AG09309 (cell line): ENCODE results near the gene NDE1.

ENCODE experiments used
- DNase-seq: peaks from one replicate; pipeline ENCODE4 v3.0.0-alpha.2; 2010; ENCODE audit warnings: low read depth
- H3K4me3 ChIP-seq: 2 replicates; pipeline ENCODE4 v1.5.1; 2011; ENCODE audit warnings: mild to moderate bottlenecking, low read depth, low read length, moderate library complexity; ENCODE audit not compliant: control insufficient read depth
- TF ChIP-seq, protein P1 (sequence below): IDR thresholded peaks from 2 replicates; pipeline ENCODE4 v1.5.1; 2011; ENCODE audit warnings: mild to moderate bottlenecking, low read depth, low read length, inconsistent platforms; ENCODE audit not compliant: insufficient read depth, control insufficient read depth; ENCODE audit errors: missing control alignments

NDE1 gene

DNA sequence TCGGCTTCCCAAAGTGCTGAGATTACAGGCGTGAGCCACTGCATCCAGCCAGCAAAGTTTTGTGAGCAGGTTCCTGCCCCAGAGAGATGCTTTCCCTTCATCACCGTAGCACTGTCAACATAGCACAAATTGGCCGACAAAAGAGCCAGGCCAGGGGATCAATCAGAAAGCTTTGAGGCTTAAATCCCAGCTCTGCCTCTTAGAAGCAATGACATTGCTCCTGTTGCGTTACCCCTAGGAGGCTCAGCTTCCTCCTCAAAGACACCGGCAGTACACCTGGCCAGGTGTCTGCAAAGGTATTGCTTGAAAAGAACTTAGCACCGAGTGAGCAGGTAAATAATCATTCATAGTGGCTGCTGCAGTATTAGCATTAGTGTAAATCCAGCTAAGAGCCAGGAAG, 86.5 kb downstream of the NDE1 start:
- DNase-seq = no peak
- H3K4me3 ChIP-seq = no peak overlapping the region
- TF ChIP-seq, protein P1, sequence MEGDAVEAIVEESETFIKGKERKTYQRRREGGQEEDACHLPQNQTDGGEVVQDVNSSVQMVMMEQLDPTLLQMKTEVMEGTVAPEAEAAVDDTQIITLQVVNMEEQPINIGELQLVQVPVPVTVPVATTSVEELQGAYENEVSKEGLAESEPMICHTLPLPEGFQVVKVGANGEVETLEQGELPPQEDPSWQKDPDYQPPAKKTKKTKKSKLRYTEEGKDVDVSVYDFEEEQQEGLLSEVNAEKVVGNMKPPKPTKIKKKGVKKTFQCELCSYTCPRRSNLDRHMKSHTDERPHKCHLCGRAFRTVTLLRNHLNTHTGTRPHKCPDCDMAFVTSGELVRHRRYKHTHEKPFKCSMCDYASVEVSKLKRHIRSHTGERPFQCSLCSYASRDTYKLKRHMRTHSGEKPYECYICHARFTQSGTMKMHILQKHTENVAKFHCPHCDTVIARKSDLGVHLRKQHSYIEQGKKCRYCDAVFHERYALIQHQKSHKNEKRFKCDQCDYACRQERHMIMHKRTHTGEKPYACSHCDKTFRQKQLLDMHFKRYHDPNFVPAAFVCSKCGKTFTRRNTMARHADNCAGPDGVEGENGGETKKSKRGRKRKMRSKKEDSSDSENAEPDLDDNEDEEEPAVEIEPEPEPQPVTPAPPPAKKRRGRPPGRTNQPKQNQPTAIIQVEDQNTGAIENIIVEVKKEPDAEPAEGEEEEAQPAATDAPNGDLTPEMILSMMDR = no peak

DNA sequence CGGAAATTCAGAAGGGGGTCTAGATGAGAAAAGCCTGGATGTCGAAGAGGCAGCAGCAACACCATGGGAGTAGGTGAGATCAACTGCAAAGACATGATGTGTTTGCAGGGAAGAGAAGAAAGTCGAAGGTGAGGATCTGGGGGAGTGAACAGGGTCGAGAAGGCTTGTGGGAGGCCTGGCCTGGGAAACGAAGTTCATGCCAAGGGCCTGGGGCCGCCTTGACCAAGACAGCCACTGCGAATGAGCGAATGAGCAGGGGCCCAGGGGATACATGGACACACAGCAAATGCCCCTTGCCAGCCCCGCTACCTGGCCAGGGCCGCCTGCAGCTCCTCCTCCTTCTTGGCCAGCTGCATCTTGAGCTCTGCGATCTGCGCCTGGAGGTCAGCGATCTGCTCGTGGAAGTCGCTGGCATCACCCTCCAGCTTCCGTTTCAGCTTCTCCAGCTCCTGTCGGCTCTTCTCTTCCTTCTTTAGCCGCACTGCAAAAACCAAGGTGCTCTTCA, 87.1 kb downstream of the NDE1 start:
- no peak for DNase-seq
- TF ChIP-seq, protein P1 = no peak
- H3K4me3 ChIP-seq = no peak overlapping the region

DNA sequence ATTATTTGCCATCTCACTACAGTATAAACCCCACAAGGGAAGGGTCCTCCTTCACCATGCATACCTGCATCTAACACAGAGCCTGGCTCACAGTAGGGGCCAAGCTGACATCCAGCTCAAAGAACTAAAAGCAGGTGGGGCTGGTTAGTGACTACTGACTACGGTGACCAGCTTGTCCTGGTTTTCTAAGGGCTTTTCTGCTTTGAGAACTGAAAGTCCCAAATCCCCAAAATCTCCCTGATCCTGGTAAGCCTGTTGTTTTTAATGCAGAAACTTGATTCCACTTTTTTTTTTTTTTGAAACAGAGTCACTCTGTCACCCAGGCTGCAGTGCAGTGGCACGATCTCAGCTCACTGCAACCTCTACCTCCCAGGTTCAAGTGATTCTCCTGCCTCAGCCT, 89.4 kb downstream of the NDE1 start:
- H3K4me3 ChIP-seq = no peak overlapping the region
- DNase-seq = no peak
- TF ChIP-seq, protein P1 = no peak

DNA sequence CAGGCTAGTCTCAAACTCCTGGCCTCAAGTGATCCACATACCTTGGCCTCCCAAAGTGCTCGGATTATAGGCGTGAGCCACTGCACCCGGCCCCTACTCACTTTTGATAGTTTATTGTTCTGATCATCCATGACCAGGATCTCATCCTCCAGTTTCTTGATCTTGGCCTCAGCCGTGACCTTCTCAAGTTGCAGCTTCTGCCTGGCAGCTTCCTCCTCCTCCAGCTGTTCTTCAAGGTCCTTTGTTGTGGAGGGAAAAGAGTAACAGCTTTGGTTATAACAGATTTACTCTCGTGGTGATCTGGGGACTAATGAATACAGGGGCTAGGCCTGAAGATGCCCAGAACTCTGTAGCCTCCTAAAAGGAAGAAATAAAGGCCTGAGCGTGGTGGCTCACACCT, 89.9 kb downstream of the NDE1 start:
- no peak overlapping the region for H3K4me3 ChIP-seq
- TF ChIP-seq, protein P1 = no peak
- DNase-seq = no peak

DNA sequence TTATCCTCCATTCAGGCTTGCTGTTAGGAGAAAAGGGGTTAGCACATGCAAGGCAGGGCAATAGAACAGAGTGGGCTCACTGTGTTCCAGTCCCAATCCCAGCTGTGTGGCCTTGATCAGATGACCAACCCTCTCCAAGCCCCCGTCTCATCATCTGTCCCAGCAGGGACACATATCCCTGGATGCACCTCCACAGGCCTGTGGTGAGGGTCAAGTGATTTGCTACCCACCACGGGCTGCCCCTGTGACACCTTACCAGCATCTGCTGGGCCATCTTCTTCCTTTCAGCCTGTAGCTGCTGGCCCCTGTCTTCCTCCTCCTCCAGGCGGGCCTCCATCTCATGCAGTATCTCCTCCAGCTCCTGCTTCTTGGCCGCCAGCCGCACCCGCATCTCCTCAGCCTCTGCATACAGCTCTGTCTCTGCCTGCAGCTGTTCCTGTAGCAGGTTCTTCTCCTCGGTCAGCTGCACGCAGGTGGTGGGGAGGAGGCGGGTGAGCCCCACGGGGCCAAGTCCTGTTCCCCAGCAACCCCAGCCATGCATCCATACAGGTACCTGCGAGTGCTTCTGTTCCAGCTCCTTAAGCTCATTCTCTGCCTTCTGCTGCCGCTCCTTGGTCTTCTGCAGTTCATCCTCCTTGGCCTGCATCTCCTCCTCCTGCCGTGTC, 91.3 kb downstream of the NDE1 start:
- H3K4me3 ChIP-seq = no peak overlapping the region
- no peak for DNase-seq
- TF ChIP-seq, protein P1 = no peak

DNA sequence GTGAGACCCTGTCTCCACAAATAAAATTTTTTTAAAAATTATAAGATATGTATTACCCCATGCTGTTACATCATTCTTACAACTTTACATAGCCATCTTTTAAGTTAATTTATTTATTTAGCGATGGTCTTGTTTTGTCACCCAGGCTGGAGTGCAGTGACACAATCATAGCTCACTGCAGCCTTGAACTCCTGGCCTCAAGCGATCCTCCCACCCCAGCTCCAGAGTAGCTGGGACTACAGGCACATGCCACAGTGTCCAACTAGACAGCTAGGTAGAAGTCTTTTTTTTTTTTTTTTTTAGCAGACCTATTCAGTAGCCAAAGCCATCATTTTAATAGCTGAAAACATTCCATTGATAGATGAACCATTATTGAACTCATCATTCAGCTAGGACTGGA, 92.7 kb downstream of the NDE1 start:
- TF ChIP-seq, protein P1 = no peak
- H3K4me3 ChIP-seq = no peak overlapping the region
- no peak for DNase-seq
